Fibroblast of lung (primary cell): ENCODE measurements around the gene HCFC1R1.

Experiments used
- EZH2 ChIP-seq: IDR thresholded peaks from 2 replicates; pipeline ENCODE4 v1.5.1; 2012; ENCODE audit warnings: low read length, control low read depth, mild to moderate bottlenecking; ENCODE audit errors: missing control alignments
- TF ChIP-seq, protein P1 (sequence below), 2 donors: IDR thresholded peaks in 1 of 2; conservative IDR thresholded peaks in 1 of 2; 1 replicate in 1 of 2; 2 replicates in 1 of 2; pipeline ENCODE4 v1.5.1; 2011 to 2012; ENCODE audit warnings: low read length in 2 of 2, control low read depth in 1 of 2, inconsistent platforms in 1 of 2, low read depth in 1 of 2, mild to moderate bottlenecking in 1 of 2

- TF ChIP-seq, protein P1, sequence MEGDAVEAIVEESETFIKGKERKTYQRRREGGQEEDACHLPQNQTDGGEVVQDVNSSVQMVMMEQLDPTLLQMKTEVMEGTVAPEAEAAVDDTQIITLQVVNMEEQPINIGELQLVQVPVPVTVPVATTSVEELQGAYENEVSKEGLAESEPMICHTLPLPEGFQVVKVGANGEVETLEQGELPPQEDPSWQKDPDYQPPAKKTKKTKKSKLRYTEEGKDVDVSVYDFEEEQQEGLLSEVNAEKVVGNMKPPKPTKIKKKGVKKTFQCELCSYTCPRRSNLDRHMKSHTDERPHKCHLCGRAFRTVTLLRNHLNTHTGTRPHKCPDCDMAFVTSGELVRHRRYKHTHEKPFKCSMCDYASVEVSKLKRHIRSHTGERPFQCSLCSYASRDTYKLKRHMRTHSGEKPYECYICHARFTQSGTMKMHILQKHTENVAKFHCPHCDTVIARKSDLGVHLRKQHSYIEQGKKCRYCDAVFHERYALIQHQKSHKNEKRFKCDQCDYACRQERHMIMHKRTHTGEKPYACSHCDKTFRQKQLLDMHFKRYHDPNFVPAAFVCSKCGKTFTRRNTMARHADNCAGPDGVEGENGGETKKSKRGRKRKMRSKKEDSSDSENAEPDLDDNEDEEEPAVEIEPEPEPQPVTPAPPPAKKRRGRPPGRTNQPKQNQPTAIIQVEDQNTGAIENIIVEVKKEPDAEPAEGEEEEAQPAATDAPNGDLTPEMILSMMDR (conservative IDR thresholded peaks at IDR 0.05 in 1 of 2, IDR thresholded peaks at IDR 0.05 in 1 of 2; ENCODE audit: low read depth in 1 of 2, low read length in 2 of 2) = no peak
- TF ChIP-seq EZH2 = no peak
Measured at GRCh38 chr16:3051009-3051408, 27.3 kb upstream of the HCFC1R1 start.
